ENCODE results near the gene PPIP5K2.
"Not testable (repeated sequence)": the region's sequence is repeated elsewhere in the genome, so short reads cannot be mapped to it uniquely, and the experiment has no call there.

The PPIP5K2 gene

GRCh38 chr5:103119765-103120606, at the start of gene PPIP5K2, which contains the start of gene GIN1:
PPIP5K2 (plus strand) TSS chr5:103120301; CDS start chr5:103129590, 9,289 bp downstream.
GIN1 (minus strand) TSS chr5:103120138; CDS start chr5:103108707, 11,431 bp downstream.
- DNase-seq, result peak; percentile 97

DNA sequence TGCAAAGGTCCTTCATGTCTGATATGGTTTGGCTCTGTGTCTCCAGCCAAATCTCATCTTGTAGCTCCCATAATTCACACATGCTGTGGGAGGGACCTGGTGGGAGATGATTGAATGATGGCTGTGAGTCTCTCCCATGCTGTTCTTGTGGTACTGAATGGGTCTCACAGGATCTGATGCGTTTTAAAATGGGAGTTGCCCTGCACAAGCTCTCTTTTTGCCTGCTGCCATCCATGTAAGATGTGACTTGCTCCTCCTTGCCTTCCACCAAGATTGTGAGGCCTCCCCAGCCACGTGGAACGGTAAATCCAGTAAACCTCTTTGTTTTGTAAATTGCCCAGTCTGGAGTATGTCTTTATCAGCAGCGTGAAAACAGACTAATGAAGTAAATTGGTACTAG, 46.6 kb upstream of the PPIP5K2 start:
- DNase-seq, result not testable (repeated sequence)

GRCh38 chr5:103075442-103075841, 44.7 kb upstream of the PPIP5K2 start:
- no peak for DNase-seq

DNA sequence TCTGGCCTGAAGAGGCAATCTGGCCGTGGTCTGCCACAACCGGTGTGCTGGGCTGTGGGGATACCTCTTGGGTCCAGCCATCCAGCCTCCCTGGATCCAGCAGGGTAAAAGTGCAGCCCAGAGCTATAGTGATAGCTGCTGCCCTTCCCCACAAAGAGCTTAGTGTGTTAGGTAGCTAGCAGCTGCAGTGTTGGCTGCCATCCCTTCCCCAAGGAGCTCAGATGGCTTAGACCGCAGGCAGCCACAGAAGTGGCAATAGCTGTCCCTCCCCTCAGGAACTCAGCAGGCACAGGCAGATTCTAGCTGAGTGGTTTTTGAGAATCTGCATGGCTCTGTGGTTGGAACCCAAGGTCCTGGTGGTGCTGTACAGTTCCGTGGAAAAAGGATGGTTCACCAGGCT, 40.3 kb upstream of the PPIP5K2 start:
- DNase-seq, result no peak

DNA sequence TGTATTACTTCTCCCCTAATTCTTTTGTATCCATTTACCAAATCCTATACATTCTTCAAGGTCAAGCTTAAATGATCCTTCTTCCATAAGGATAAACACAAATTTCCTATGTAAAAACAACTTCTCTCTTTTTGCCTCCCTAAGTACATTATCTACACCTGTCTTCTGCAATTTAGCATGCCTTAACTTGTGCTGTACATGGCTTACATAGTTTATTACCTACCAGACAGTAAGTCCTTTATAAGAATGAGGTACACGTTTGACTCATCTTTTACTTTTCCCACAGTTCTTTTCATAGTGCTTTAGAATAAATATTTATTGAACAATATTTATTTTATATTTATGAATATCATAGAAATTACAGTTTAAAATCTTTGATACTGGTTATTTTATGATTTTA, 33.6 kb upstream of the PPIP5K2 start:
- no peak for DNase-seq

- no peak for DNase-seq
These were observed 30.8 kb upstream of the PPIP5K2 start for GRCh38 chr5:103089272-103089671.

DNA sequence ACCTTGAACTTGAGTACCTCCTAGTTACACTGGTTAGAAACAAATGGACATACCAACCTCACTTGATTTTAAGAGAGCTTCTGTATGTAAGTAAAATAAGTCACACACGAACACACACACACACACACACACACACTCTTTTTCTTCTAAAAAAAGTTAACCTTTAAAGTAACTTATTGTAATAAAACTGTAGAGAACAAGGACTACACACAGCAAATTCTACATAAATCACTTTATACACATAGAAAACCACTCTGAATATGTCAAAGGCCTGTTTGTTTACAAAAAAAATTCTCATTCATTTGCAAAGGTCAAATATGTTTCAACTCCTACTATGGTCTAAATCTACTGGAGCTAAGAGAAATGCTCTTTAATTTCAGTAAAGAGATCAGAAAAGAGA, 29.3 kb upstream of the PPIP5K2 start:
- no peak for DNase-seq

DNA sequence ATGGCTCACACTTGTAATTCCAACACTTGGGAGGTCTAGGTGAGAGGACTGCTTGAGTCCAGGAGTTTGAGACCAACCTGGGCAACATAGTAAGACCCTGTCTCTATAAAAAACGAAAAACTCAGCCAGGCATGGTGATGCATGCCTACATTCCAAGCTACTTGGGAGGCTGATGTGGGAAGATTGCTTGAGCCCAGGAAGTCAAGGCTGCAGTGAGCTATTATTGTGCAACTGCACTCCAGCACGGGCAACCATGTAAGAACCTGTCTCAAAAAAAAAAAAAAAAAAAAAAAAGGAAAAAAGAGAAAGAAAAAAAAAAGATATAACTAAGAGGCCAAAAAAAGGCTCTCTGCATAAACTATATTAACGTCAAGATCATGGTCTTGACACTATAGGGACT, 27.4 kb upstream of the PPIP5K2 start:
- DNase-seq, result no peak

DNA sequence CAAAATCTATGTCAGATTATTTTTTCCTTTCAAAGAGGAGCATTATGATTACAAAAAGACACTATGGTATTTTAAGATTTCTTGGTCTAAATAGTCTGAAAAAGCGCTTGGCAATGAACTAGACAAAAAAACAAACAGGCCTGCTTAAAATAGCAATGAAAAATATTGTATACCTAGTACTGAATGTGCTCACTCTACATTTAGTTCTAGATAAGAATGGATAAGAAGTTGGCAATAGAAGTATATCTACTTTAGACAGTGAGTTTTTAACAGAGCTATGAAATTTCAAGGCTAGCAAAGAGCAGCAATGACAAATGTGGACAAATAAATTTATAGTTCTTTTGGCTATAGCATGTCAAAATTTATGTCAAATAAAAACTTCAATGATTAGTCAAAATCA, 26.4 kb upstream of the PPIP5K2 start:
- DNase-seq, result no peak

- DNase-seq, result no peak
These were observed 25.4 kb upstream of the PPIP5K2 start for GRCh38 chr5:103094737-103095136.

GRCh38 chr5:103098993-103099392, 21.1 kb upstream of the PPIP5K2 start:
- no peak for DNase-seq

- no peak for DNase-seq
These were observed 18.9 kb upstream of the PPIP5K2 start for GRCh38 chr5:103101079-103101750.

DNA sequence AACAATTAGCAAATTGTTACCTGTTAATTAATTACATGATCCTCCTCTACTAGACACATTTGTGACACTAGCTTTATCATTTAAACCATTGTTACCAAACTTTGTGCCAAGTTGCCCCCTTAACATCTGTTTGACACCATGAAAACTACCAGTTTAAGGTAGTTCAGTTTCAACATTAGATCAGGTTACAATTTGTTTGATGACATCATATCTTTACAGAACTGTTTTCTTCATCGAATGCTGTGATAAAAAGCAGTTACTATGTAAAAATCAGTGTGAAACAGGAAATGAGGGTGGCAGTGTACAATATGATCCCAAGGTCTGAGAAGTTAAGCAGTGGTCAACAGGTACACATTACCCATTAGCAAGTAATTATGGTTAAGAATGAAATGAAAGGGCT, 17.9 kb upstream of the PPIP5K2 start:
- no peak for DNase-seq

DNA sequence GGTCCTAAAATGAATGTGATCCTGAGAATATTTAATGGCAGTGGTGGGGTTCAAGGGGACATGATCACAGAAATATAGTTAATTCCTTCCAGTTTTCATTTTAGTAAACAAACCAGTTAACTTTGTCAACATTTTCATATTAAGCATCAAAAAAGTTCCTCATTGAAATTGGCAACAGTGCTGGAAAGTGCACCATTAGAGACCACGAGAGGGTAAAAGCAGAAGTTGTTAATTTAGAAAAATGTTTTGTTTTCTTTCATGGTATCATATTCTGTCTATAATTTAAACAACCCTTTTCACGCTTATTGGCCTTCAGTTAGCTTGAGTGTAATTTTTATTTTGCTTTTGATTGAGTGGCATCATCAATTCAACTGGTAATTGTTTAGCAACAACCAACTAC, 12.0 kb upstream of the PPIP5K2 start:
- no peak for DNase-seq

GRCh38 chr5:103109277-103109676, 10.8 kb upstream of the PPIP5K2 start:
- DNase-seq, result no peak

DNA sequence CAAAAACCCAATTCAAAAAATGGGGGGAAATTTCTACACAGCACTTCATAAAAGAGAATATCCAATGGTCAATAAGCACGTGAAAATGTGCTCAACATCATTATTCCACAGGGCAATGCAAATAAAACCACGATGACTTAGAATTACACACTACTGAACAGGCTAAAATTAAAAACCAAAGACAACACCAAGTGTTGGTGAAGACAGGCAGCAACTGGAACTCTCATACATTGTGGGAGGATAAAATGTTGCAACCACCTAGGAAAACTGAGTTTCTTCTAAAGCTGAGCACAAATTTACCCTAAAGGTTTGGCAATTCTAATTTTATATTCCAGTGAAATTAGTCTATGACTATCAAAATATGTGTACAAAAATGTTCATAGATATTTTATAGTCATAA, 9.7 kb upstream of the PPIP5K2 start:
- DNase-seq, result no peak

DNA sequence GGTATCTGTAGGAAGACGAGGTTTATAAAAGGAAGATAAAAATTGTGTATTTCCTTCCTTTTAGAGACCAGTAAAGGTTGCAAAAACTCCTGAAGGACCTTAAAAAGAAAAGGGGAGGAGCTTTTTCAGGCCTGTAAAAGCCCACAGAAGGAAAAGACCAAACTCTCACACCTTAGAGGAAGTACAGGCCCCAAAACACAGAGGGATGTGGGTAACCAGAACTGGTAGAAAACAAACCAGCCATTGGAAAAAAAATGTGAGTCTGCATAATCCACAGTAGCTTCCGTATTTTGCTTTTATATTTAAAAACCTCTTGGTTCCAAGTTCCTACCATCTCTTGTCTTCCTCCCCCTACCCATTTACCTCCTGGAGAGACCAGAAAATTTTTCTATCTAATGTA, 8.6 kb upstream of the PPIP5K2 start:
- no peak for DNase-seq

DNA sequence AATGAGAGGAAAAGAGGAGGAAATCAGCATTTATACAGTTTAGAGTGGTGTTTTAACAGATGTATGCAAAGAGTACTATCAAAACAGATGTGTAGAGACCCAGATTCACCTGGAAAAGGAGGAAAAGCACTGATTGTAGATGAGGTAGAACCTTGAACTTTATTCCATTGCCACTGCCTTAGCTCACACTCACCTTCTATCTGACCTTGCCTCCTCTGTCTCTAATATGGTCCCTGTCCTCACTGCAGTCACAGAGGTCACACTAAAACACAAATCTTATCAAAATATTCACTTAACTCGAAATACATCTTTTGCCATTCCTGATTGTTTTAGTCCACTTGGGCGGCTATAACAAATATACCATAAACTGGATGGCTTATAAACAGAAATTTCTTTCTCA, 7.2 kb upstream of the PPIP5K2 start:
- no peak for DNase-seq

- DNase-seq, result no peak
These were observed 5.7 kb upstream of the PPIP5K2 start for GRCh38 chr5:103114440-103114839.

DNA sequence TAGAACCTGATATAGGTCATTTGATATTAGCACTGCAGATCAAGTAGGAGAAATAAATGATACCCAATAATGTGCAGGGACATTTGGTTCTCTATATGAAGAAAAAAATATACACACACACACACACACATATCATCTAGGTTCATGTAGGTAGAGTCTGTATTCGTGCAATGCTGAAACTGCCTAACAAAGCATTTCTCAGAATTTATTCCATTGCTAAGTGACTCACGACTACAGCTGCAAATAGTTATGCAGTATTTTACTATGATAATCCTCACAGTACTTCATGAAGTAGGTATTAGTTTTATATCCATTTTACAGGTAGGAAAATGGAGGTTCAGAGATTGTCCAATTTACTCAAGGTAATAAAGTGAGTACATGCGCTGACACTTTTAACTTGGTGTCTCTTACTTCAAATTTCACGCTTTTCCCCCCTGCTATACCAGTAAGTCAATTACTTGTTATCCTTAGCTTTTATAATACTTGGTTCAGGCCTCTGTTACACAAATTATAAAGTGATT, 2.6 kb upstream of the PPIP5K2 start:
- no peak for DNase-seq

DNA sequence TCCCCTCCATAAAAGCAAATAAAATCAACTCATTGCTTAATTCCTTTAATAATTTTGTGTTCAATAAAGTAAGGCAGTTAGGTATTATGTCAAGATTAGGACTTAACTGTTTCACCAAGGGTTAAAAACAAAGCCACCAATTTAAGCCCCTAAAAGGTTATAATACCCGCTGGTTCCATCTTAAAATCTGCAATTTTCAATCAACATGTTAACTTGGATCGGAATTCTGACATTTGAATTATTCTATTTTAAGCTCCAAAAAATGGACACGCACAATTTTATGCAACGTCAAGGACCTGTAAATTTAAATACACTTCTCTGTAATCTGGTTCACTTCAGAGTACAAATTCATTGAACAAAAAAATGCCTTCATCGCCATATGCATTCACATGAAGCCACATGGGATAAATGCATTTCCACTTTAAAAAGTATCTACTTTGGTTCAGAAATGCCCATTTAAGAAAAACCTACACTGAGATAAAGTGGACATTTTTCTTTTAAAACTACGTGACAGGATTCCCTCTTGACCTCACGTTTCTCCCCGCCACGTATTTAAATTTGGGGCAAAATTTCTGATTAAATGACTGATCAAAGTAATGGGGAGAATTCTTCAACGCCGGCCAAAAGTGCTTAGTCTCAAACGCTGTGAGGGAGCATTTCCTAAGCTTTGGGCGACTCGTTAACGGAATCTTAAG, 884 bp upstream of the PPIP5K2 start:
- DNase-seq, result no peak

GRCh38 chr5:103120607-103121200, 603 bp downstream of the PPIP5K2 start:
- no peak for DNase-seq

DNA sequence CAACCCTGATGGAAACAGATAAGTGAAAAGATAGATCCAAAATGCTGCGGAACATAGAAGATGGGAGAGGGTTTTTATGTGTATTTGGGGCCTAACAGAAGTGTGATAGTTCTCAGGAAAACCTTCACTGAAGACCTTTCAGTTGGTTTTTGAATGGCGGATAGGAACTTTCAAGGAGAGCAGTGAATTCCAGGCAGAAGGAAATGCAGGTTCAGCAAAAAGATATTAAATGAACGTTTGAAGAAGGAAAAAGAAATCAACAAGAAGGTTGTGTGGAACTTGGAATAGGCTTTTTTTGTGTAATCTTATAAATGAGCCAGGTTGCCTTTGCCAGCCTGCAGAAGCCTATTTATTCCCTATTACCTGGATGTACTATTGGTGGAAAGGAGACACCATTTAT, 2.1 kb downstream of the PPIP5K2 start:
- DNase-seq, result no peak

Measured in NCI-H2029 (cell line).